ENCODE results near the gene P3H3. TPM values are rescaled to one million over a fixed set of nuclear protein-coding genes. Genes with fewer than 3 reads are reported as not detected.

P3H3 gene
- total RNA-seq, 1 donor from 2014 or later = 30.6 TPM

GRCh38 chr12:6820166-6820565 is 8.0 kb upstream of the P3H3 start:
- Mint-ChIP-seq H3K4me1 (ENCODE audit: low read depth) (peaks cover 24% of the 10 kb centered on the region), H3K27me3 (peaks cover 60% of the 10 kb centered on the region), H3K9me3 (ENCODE audit: low read depth) (no peaks in the 10 kb centered on the region), H3K36me3 (ENCODE audit: insufficient read depth) (no peaks in the 10 kb centered on the region), H3K4me3 (ENCODE audit: low read depth) (no peak overlapping the region), H3K27ac (no peak overlapping the region)
- DNase-seq (ENCODE audit: low spot score, unreplicated experiment) = no peak
- no peak for TF ChIP-seq CTCF (IDR thresholded peaks at IDR 0.05; ENCODE audit: unreplicated experiment)

GRCh38 chr12:6821591-6822425 is 6.4 kb upstream of the P3H3 start, which contains the start of gene GPR162:
TSS of gene GPR162 (plus strand) at chr12:6821821. CDS start at chr12:6823899, 2,078 bp downstream.
- Mint-ChIP-seq H3K27ac (peak within 1 kb of the TSS; percentile 47), H3K4me3 (ENCODE audit: low read depth) (peak within 1 kb of the TSS; percentile 67), H3K27me3 (peaks cover 67% of the 10 kb centered on the region), H3K36me3 (ENCODE audit: insufficient read depth) (no peaks in the 10 kb centered on the region), H3K4me1 (ENCODE audit: low read depth) (peaks cover 24% of the 10 kb centered on the region), H3K9me3 (ENCODE audit: low read depth) (no peaks in the 10 kb centered on the region)
- peak; percentile 59 for DNase-seq (ENCODE audit: low spot score, unreplicated experiment)
- TF ChIP-seq CTCF (IDR thresholded peaks at IDR 0.05; ENCODE audit: unreplicated experiment) = no peak

- H3K27ac Mint-ChIP-seq = no peak overlapping the region
Observed at GRCh38 chr12:6822426-6823135, 5.6 kb upstream of the P3H3 start.

GRCh38 chr12:6823182-6824084 is 4.8 kb upstream of the P3H3 start:
- no peak for TF ChIP-seq CTCF (IDR thresholded peaks at IDR 0.05; ENCODE audit: unreplicated experiment)
- no peaks in the 10 kb centered on the region for H3K36me3 Mint-ChIP-seq (ENCODE audit: insufficient read depth)
- H3K4me3 Mint-ChIP-seq (ENCODE audit: low read depth) = no peak overlapping the region
- peaks cover 70% of the 10 kb centered on the region for H3K27me3 Mint-ChIP-seq
- H3K9me3 Mint-ChIP-seq (ENCODE audit: low read depth) = no peaks in the 10 kb centered on the region
- H3K4me1 Mint-ChIP-seq (ENCODE audit: low read depth) = peaks cover 24% of the 10 kb centered on the region
- H3K27ac Mint-ChIP-seq = no peak overlapping the region
- DNase-seq (ENCODE audit: low spot score, unreplicated experiment) = no peak

More at GRCh38 chr12:6822426-6823135, 5.6 kb upstream of the P3H3 start:
- DNase-seq (ENCODE audit: low spot score, unreplicated experiment) = no peak
- H3K9me3 Mint-ChIP-seq (ENCODE audit: low read depth) = no peaks in the 10 kb centered on the region
- peaks cover 26% of the 10 kb centered on the region for H3K4me1 Mint-ChIP-seq (ENCODE audit: low read depth)
- H3K27me3 Mint-ChIP-seq = peaks cover 71% of the 10 kb centered on the region
- TF ChIP-seq CTCF (IDR thresholded peaks at IDR 0.05; ENCODE audit: unreplicated experiment) = no peak
- no peaks in the 10 kb centered on the region for H3K36me3 Mint-ChIP-seq (ENCODE audit: insufficient read depth)
- no peak overlapping the region for H3K4me3 Mint-ChIP-seq (ENCODE audit: low read depth)
